CD14-positive monocyte (primary cell): ENCODE measurements around the gene DYRK1B. TPM values are rescaled to one million over a fixed set of nuclear protein-coding genes. Genes with fewer than 3 reads are reported as not detected.

Source experiments
- DNase-seq, 3 donors: peaks; one replicate each; pipeline ENCODE4 v3.0.0-alpha.2; 2011 to 2022
- H2AFZ ChIP-seq: 2 replicates; pipeline ENCODE4 v1.6.0; 2012; ENCODE audit warnings: mild to moderate bottlenecking, low read depth, low read length, inconsistent platforms; ENCODE audit not compliant: insufficient read depth, poor library complexity, severe bottlenecking
- H3K27ac ChIP-seq, 2 donors: 1 replicate in 1 of 2; 2 replicates in 1 of 2; pipeline ENCODE4 v1.5.1; 2012 to 2013; ENCODE audit warnings: low read length in 2 of 2, control low read depth in 1 of 2, inconsistent platforms in 1 of 2, low read depth in 1 of 2, mild to moderate bottlenecking in 1 of 2
- H3K27me3 ChIP-seq, 2 donors: one replicate each; pipeline versions ENCODE4 v1.6.0 to v1.6.1; 2011 to 2013; ENCODE audit warnings: low read length in 2 of 2; ENCODE audit not compliant: control insufficient read depth in 2 of 2, insufficient read depth in 2 of 2
- H3K36me3 ChIP-seq, 2 donors: replicated peaks in 1 of 2; 1 replicate in 1 of 2; 2 replicates in 1 of 2; pipeline versions ENCODE4 v1.5.1 to v1.6.1; 2012 to 2013; ENCODE audit warnings: low read length in 2 of 2, control low read depth in 1 of 2, inconsistent platforms in 1 of 2, mild to moderate bottlenecking in 1 of 2; ENCODE audit not compliant: insufficient read depth in 2 of 2, control insufficient read depth in 1 of 2
- H3K4me1 ChIP-seq, 2 donors: 1 replicate in 1 of 2; 2 replicates in 1 of 2; pipeline versions ENCODE4 v1.5.1 to v1.6.1; 2012 to 2013; ENCODE audit warnings: low read length in 2 of 2, control low read depth in 1 of 2, inconsistent platforms in 1 of 2, mild to moderate bottlenecking in 1 of 2, moderate library complexity in 1 of 2; ENCODE audit not compliant: insufficient read depth in 2 of 2, control insufficient read depth in 1 of 2
- H3K4me2 ChIP-seq: replicated peaks from 2 replicates; pipeline ENCODE3; 2012; ENCODE audit warnings: low read length, moderate library complexity, mild to moderate bottlenecking; ENCODE audit not compliant: poor library complexity, severe bottlenecking; ENCODE audit errors: extremely low read depth
- H3K4me3 ChIP-seq, 3 experiments: fragments of 200-600 bp in 1 of 3; sonication (generic) in 1 of 3; replicated peaks in 1 of 3; 1 replicate in 2 of 3; 2 replicates in 1 of 3; pipeline ENCODE4 v1.5.1; 2011 to 2013; ENCODE audit warnings: low read length in 3 of 3, mild to moderate bottlenecking in 3 of 3, control low read depth in 2 of 3, low read depth in 2 of 3, inconsistent platforms in 1 of 3, moderate library complexity in 1 of 3
- H3K79me2 ChIP-seq: 2 replicates; pipeline ENCODE4 v1.6.0; 2012; ENCODE audit warnings: mild to moderate bottlenecking, control low read depth, inconsistent platforms, low read length, moderate library complexity; ENCODE audit not compliant: insufficient read depth
- H3K9ac ChIP-seq: 2 replicates; pipeline ENCODE4 v1.6.0; 2017; ENCODE audit warnings: low read length, mild to moderate bottlenecking; ENCODE audit not compliant: insufficient read depth, poor library complexity, severe bottlenecking
- H3K9me3 ChIP-seq, 2 donors: replicated peaks in 1 of 2; 1 replicate in 1 of 2; 2 replicates in 1 of 2; pipeline versions ENCODE4 v1.5.1 to v1.6.1; 2012 to 2013; ENCODE audit warnings: low read length in 2 of 2, control low read depth in 1 of 2; ENCODE audit not compliant: control insufficient read depth in 1 of 2, insufficient read depth in 1 of 2
- H4K20me1 ChIP-seq: 2 replicates; pipeline ENCODE4 v1.6.0; 2012; ENCODE audit warnings: mild to moderate bottlenecking, low read length, control low read depth, moderate library complexity; ENCODE audit not compliant: insufficient read depth
- H3K27ac Mint-ChIP-seq, 7 donors: one replicate each; pipeline ENCODE4 v1.8.0; 2020; ENCODE audit warnings: mild to moderate bottlenecking in 7 of 7, mixed read lengths in 7 of 7, moderate library complexity in 6 of 7, inconsistent platforms in 2 of 7
- H3K27me3 Mint-ChIP-seq, 3 donors: one replicate each; pipeline ENCODE4 v1.8.0; 2021 to 2022; ENCODE audit warnings: low read depth in 3 of 3, mild to moderate bottlenecking in 3 of 3, mixed read lengths in 3 of 3, moderate library complexity in 3 of 3, inconsistent platforms in 1 of 3
- H3K36me3 Mint-ChIP-seq, 2 donors: one replicate each; pipeline ENCODE4 v1.8.0; 2020; ENCODE audit warnings: mixed read lengths in 2 of 2, inconsistent platforms in 1 of 2, mild to moderate bottlenecking in 1 of 2
- H3K4me1 Mint-ChIP-seq: one replicate; pipeline ENCODE4 v1.8.0; 2020; ENCODE audit warnings: mild to moderate bottlenecking, mixed read lengths
- H3K4me3 Mint-ChIP-seq, 2 donors: one replicate each; pipeline ENCODE4 v1.8.0; 2020; ENCODE audit warnings: mild to moderate bottlenecking in 2 of 2, mixed read lengths in 2 of 2, moderate library complexity in 1 of 2
- H3K9me3 Mint-ChIP-seq, 7 donors: one replicate each; pipeline ENCODE4 v1.8.0; 2020 to 2022; ENCODE audit warnings: mixed read lengths in 7 of 7, mild to moderate bottlenecking in 6 of 7, moderate library complexity in 6 of 7, inconsistent platforms in 2 of 7
- WGBS: methylation state at CpG from one replicate; pipeline ENCODE4 v1.1.5; 2013; ENCODE audit warnings: missing lambda C conversion rate; ENCODE audit not compliant: insufficient coverage; 5-methylcytosine and 5-hydroxymethylcytosine counted together
- intact Hi-C, 2 donors: fragments of 100-400 bp; cut with micrococcal nuclease; formaldehyde crosslinking; loops; one replicate each; pipeline versions ENCODE4 v1.15.0 to v1.15.1; 2023
- polyA plus RNA-seq, 3 donors: library from polyadenylated mRNA; depleted of rRNA in 1 of 3; unstranded in 2 of 3; stranded (reverse) in 1 of 3; fragments of 300-500 nt in 2 of 3; fragments of >200 nt in 1 of 3; fragmentation: Illumina TruSeq in 2 of 3; gene quantifications; 1 replicate in 2 of 3; 2 replicates in 1 of 3; pipeline ENCODE4 v1.2.3, GENCODE V29; 2012 to 2021
- TF ChIP-seq, protein P1 (sequence below): fragments of 200-600 bp; IDR thresholded peaks from one replicate; pipeline ENCODE4 v1.8.0; 2022; ENCODE audit warnings: antibody characterized with exemption, mild to moderate bottlenecking

DYRK1B gene
- polyA plus RNA-seq, 3 donors: 4.2 to 13.6 (median 6.5) TPM

DNA sequence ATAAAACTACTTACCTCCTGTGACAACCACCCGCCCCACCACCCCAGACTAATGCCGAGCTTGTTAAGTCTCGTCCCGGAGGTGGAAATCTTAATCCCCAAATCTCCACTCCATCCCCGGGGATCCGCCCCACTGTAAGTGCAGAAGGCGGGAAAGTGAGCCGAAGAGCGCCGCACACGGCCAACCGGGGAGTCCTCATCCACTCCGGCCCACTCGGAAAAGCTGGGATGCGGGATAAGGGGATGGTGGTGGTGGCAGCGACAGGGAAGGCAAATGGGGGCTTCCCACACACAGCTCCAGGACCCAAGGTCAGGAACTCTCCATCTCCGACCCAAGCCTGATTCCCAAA lies 11.6 kb upstream of the DYRK1B start:
- H3K27me3 ChIP-seq: no peaks in the 10 kb centered on the region
- H3K9me3 ChIP-seq: no peaks in the 10 kb centered on the region
- H3K27ac ChIP-seq: peak overlapping the region; percentile 32 to 83
- DNase-seq: no peak
- peak overlapping the region; percentile 72 for H3K9ac ChIP-seq
- H3K4me1 Mint-ChIP-seq: peaks cover 46% of the 10 kb centered on the region
- H3K36me3 ChIP-seq: peaks cover 0 to 2% of the 10 kb centered on the region in 2 donors
- intact Hi-C loops: no loop called here
- H3K4me2 ChIP-seq: peak overlapping the region; percentile 89
- H3K27me3 Mint-ChIP-seq: no peaks in the 10 kb centered on the region
- H3K4me3 ChIP-seq: peak overlapping the region; percentile 48 to 82 (median 79)
- H3K36me3 Mint-ChIP-seq: no peaks in the 10 kb centered on the region
- peaks cover 55% of the 10 kb centered on the region for H3K79me2 ChIP-seq
- TF ChIP-seq, protein P1, sequence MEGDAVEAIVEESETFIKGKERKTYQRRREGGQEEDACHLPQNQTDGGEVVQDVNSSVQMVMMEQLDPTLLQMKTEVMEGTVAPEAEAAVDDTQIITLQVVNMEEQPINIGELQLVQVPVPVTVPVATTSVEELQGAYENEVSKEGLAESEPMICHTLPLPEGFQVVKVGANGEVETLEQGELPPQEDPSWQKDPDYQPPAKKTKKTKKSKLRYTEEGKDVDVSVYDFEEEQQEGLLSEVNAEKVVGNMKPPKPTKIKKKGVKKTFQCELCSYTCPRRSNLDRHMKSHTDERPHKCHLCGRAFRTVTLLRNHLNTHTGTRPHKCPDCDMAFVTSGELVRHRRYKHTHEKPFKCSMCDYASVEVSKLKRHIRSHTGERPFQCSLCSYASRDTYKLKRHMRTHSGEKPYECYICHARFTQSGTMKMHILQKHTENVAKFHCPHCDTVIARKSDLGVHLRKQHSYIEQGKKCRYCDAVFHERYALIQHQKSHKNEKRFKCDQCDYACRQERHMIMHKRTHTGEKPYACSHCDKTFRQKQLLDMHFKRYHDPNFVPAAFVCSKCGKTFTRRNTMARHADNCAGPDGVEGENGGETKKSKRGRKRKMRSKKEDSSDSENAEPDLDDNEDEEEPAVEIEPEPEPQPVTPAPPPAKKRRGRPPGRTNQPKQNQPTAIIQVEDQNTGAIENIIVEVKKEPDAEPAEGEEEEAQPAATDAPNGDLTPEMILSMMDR: no peak
- peaks cover 13% of the 10 kb centered on the region for H4K20me1 ChIP-seq
- peaks cover 0 to 1% (median 0%) of the 10 kb centered on the region in 7 donors for H3K9me3 Mint-ChIP-seq
- WGBS: 0% methylated on average over 1 of the region's 17 CpGs
- H3K27ac Mint-ChIP-seq: peak overlapping the region; percentile 64 to 94 (median 84)
- H3K4me3 Mint-ChIP-seq: peak overlapping the region; percentile 85 to 93
- peak overlapping the region; percentile 93 for H2AFZ ChIP-seq
- H3K4me1 ChIP-seq: peaks cover 28 to 39% of the 10 kb centered on the region in 2 donors

DNA sequence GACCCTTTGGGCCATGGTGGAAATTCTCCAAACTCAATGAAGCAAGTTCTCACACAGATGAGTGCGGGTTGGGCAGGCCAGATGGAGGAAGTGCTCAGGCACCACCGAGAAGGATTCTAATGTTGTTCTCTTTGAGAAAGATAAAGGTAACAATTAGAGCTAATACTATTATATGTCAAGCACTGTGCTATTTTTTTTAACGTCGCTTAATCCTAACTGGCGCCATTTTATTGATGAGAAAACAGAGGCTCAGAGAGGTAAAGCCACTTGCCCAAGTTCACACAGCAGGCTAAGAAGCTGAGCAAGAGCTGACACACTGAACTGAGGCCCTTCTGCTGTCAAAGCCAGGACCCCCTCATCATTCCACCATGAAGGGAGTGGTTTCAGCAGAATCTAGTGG lies 11.2 kb upstream of the DYRK1B start:
- H2AFZ ChIP-seq: peak overlapping the region; percentile 93
- H3K9ac ChIP-seq: peak overlapping the region; percentile 72
- TF ChIP-seq, protein P1: no peak
- no peaks in the 10 kb centered on the region for H3K9me3 ChIP-seq
- peak overlapping the region; percentile 89 for H3K4me2 ChIP-seq
- peak overlapping the region in 1 of 2 donors; percentile 83 for H3K27ac ChIP-seq
- Mint-ChIP-seq H3K27ac (peak overlapping the region in 5 of 7 donors; percentile 5 to 94 (median 36)), H3K4me1 (peaks cover 46% of the 10 kb centered on the region), H3K4me3 (peak overlapping the region; percentile 85 to 93), H3K36me3 (peaks cover 2% of the 10 kb centered on the region in 2 donors), H3K27me3 (no peaks in the 10 kb centered on the region), H3K9me3 (peaks cover 0 to 1% (median 0%) of the 10 kb centered on the region in 7 donors)
- peaks cover 59% of the 10 kb centered on the region for H3K79me2 ChIP-seq
- DNase-seq: no peak
- H3K36me3 ChIP-seq: peaks cover 2 to 5% of the 10 kb centered on the region in 2 donors
- H3K4me3 ChIP-seq: peak overlapping the region in 2 of 3 experiments; percentile 48 to 82
- intact Hi-C loops: no loop called here
- H4K20me1 ChIP-seq: peaks cover 13% of the 10 kb centered on the region
- H3K4me1 ChIP-seq: peaks cover 28 to 39% of the 10 kb centered on the region in 2 donors
- no peaks in the 10 kb centered on the region for H3K27me3 ChIP-seq
- no CpG with 5 or more reads among the region's 5 CpGs for WGBS
